T-helper 2 cell treated with Interferon-gamma antibody and Interleukin-4, amounts not matched to agents 5 μg/mL and 100 μg/mL, for 36 hours (primary cell): Measurements from ENCODE around the gene FTL.

Source experiments
- DNase-seq: peaks from one replicate; pipeline ENCODE4 v3.0.0; 2021; ENCODE audit warnings: low spot score
- H3K27ac Mint-ChIP-seq: one replicate; pipeline ENCODE4 v1.8.0; 2021; ENCODE audit warnings: mild to moderate bottlenecking, mixed read lengths
- H3K27me3 Mint-ChIP-seq: one replicate; pipeline ENCODE4 v1.8.0; 2021; ENCODE audit warnings: low read depth, mixed read lengths
- H3K36me3 Mint-ChIP-seq: one replicate; pipeline ENCODE4 v1.8.0; 2021; ENCODE audit warnings: low read depth, mixed read lengths
- H3K4me1 Mint-ChIP-seq: one replicate; pipeline ENCODE4 v1.8.0; 2021; ENCODE audit warnings: low read depth, mixed read lengths
- H3K4me3 Mint-ChIP-seq: one replicate; pipeline ENCODE4 v1.8.0; 2022; ENCODE audit warnings: mild to moderate bottlenecking, moderate library complexity, mixed read lengths
- H3K9me3 Mint-ChIP-seq: one replicate; pipeline ENCODE4 v1.8.0; 2021; ENCODE audit warnings: mixed read lengths

FTL gene

DNA sequence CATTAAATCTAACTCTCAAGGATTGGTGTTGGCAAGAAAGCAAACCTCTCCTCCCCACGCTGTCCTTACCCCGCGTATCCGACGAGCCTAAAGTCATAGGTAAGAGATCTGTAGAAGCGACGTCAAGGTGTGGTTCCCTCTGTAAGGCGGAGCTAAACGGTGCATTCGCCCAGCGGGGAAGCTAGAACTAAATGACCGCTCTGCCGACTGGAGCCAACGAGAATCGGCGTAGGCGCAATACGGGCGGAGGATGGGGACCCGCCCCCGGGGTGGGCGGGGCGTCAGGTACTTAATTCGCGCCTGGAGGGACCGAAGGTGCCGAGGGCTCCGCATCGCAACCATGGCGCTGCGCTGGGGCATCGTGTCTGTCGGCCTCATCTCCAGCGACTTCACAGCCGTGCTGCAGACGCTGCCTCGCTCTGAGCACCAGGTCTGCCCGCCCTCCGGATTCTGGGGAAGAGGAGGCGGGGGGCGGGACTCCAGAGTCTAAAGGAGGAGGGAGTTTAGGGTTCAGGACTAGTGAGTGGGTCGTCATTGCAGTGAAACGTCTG, 31.7 kb upstream of the FTL start, which contains the start of gene DHDH:
Gene DHDH, plus strand, starts transcription at position 318 of the 551 bp plus-strand sequence. Its CDS starts 23 bp downstream, at position 341.
- Mint-ChIP-seq H3K27me3 (peaks cover 7% of the 10 kb centered on the region), H3K9me3 (no peaks in the 10 kb centered on the region), H3K27ac (peak within 1 kb of the TSS; percentile 68), H3K36me3 (no peaks in the 10 kb centered on the region), H3K4me3 (peak within 1 kb of the TSS; percentile 86), H3K4me1 (peaks cover 17% of the 10 kb centered on the region)
- peak; percentile 78 for DNase-seq

DNA sequence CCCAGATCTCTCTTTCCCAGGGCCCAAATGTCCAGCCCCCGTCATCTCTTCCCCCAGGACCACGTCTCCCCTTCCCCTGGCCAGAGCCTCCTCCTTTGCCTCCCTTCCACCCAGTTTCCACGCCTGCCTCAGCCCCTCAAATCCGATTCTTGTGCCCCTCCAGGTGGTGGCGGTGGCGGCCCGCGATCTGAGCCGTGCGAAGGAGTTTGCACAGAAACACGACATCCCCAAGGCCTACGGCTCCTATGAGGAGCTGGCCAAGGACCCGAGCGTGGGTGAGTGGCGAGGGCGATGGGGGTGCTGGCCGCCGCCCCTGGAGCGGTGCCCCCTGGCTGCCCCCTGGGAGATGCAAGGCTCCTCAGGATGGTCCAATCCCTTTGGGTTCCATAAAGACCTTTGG, 30.3 kb upstream of the FTL start:
- no peaks in the 10 kb centered on the region for H3K9me3 Mint-ChIP-seq
- peaks cover 7% of the 10 kb centered on the region for H3K27me3 Mint-ChIP-seq
- DNase-seq: no peak
- H3K27ac Mint-ChIP-seq: no peak overlapping the region
- no peaks in the 10 kb centered on the region for H3K36me3 Mint-ChIP-seq
- H3K4me3 Mint-ChIP-seq: no peak overlapping the region
- H3K4me1 Mint-ChIP-seq: peaks cover 17% of the 10 kb centered on the region

DNA sequence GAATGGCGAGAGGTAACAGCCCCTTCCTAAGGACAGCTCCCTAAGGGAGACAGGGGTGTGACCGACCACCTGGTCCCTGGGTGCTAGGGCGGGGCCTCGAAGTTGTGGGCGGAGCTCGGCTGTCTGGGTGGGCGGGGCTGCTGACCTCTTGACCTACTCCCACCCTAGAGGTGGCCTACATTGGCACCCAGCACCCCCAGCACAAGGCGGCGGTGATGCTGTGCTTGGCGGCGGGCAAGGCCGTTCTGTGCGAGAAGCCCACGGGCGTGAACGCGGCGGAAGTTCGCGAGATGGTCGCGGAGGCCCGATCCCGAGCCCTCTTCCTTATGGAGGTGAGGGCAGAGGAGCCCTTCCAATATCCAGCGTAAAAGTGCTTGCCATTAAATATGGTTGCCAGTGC, 29.2 kb upstream of the FTL start:
- Mint-ChIP-seq H3K4me3 (no peak overlapping the region), H3K4me1 (peaks cover 17% of the 10 kb centered on the region)

DNA sequence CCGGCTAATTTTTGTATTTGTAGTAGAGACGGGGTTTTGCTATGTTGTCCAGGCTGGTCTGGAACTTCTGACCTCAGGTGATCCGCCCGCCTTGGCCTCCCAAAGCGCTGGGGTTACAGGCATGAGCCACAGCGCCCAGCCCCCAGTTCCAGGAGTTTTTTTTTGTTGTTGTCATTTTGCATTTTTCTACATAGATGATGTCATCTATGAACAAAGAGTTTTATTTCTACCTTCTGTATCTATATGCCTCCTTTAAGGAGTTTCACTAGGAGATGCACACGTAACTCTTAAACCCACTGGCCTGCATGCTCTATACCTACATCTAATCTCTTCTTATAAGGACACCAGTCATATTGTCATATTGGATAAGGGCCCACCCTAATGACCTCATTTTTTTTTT, 26.9 kb upstream of the FTL start:
- DNase-seq: no peak
- Mint-ChIP-seq H3K9me3 (no peaks in the 10 kb centered on the region), H3K27me3 (peaks cover 2% of the 10 kb centered on the region), H3K36me3 (no peaks in the 10 kb centered on the region), H3K4me3 (no peak overlapping the region), H3K4me1 (peaks cover 12% of the 10 kb centered on the region), H3K27ac (no peak overlapping the region)

More for the DNA sequence above, 29.2 kb upstream of the FTL start:
- Mint-ChIP-seq H3K27me3 (peaks cover 7% of the 10 kb centered on the region), H3K9me3 (no peaks in the 10 kb centered on the region), H3K27ac (no peak overlapping the region), H3K36me3 (no peaks in the 10 kb centered on the region)
- no peak for DNase-seq

DNA sequence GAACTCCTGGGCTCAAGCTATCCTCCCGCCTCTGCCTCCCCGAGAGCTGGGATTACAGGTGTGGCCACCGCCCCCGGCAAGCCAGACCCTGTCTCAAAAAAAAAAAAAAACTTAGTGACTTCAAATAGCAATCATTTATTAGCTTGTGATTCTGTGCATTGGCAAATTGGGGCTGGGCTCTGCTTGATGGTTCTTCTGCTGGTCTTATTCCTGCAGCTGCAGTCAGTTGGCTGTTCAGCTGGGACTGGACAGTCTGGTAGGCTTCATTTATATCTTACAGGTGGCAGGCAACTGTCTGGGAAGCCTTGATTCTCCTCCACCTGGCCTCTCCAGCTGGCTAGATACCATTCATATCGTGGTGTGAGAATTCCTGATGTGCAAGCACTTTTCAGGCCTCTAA, 24.2 kb upstream of the FTL start:
- no peak overlapping the region for H3K27ac Mint-ChIP-seq
- H3K9me3 Mint-ChIP-seq: no peaks in the 10 kb centered on the region
- no peaks in the 10 kb centered on the region for H3K36me3 Mint-ChIP-seq
- H3K27me3 Mint-ChIP-seq: no peaks in the 10 kb centered on the region
- no peak overlapping the region for H3K4me3 Mint-ChIP-seq
- DNase-seq: no peak
- H3K4me1 Mint-ChIP-seq: no peaks in the 10 kb centered on the region

DNA sequence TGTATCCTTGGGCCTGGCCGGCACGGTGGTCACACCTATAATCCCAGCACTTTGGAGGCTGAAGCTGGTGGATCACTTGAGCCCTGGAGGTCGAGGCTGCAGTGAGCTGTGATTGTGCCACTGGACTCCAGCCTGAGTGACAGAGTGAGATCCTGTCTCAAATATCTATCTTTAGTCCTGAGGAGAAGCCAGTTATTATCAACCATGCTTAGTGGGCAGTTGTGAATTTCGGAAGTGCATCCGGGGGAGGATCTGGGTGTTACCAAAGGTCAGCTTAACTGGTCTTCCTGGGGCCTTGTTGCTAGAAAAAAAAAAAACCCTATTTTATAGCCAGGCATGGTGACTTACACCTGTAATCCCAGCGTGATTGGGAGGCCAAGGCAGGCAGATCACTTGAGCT, 22.0 kb upstream of the FTL start:
- no peak overlapping the region for H3K27ac Mint-ChIP-seq
- H3K9me3 Mint-ChIP-seq: peaks cover 5% of the 10 kb centered on the region
- no peak overlapping the region for H3K4me3 Mint-ChIP-seq
- no peak for DNase-seq
- H3K4me1 Mint-ChIP-seq: no peaks in the 10 kb centered on the region
- no peaks in the 10 kb centered on the region for H3K36me3 Mint-ChIP-seq
- no peaks in the 10 kb centered on the region for H3K27me3 Mint-ChIP-seq

DNA sequence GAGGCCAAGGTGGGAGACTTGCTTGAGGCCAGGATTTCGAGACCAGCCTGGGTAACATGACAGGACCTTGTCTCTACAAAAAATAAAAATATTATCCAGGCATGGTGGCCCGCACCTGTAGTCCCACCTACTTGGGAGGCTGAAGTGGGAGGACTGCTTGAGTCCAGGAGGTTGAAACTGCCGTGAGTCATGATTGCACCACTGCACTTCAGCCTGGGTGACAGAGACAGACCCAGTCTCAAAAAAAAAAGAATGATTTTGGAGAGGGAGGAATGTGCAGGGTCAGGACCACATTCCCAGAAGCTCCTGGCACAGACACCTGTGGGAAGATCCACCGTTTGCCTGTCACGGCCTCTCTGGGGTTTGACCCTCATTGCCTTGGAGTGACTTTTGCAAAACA, 19.7 kb upstream of the FTL start:
- Mint-ChIP-seq H3K9me3 (peaks cover 7% of the 10 kb centered on the region), H3K4me3 (no peak overlapping the region), H3K4me1 (no peaks in the 10 kb centered on the region), H3K27me3 (no peaks in the 10 kb centered on the region), H3K36me3 (no peaks in the 10 kb centered on the region), H3K27ac (no peak overlapping the region)
- no peak for DNase-seq

DNA sequence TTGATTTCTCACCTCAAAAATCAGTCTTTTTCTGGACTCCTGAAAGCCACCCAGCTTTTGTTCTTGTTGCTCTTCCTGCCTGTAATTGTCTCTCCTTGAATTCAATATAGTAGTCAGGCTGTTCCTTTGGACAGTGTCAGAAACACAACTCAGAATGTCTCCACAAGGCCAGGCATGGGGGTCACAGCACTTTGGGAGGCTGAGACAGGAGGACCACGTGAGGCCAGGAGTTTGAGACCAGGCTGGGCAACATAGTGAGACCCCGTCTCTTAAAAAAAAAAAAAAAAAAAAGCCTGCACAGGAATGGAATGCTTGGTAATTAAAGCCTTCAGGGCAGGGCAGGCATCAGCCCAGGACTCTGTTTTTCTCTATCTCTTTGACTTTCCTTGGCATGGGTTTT, 19.3 kb upstream of the FTL start:
- Mint-ChIP-seq H3K27me3 (no peaks in the 10 kb centered on the region), H3K9me3 (peaks cover 7% of the 10 kb centered on the region), H3K36me3 (no peaks in the 10 kb centered on the region), H3K4me1 (no peaks in the 10 kb centered on the region), H3K4me3 (no peak overlapping the region), H3K27ac (no peak overlapping the region)
- DNase-seq: no peak

DNA sequence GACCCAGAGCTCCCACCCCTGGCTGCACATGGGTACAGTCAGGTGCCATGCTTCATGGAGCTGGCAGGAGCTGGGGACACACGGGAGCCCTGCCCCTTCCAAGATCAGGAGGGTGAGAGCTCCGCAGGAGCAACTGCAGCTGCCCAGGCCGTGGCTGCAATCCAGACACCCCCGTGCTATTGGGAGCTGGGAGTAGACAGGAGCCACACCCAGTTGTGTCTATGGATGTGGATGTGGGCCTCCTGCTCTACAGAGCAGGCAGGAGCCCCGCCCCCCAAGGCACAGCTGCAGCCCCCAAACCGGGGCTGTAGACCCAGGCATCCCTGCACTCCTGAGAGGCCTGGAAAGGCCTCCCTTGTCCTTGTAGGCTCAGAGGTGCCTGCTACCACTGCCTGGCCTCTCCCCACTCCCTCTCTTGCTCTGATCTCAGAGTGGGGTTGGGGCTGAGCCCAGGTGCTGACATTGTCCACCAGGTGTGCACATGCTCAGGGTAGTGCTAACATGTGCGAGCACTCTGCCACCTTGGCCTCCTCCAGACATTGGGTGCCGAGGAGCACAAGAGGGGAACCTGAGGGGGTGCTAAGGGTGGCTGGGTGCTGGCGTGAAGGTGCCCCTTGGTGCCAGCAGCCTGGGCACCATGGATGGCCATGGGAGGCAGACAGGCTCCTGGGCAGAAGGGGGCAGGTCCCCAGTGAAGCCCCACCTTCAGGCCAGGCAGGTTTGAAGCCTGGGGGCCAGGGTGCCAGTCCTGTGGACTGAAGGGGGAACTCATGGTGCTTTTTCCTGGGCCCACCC, 18.4 kb upstream of the FTL start:
- Mint-ChIP-seq H3K27ac (no peak overlapping the region), H3K9me3 (peaks cover 7% of the 10 kb centered on the region), H3K36me3 (no peaks in the 10 kb centered on the region), H3K4me1 (no peaks in the 10 kb centered on the region), H3K27me3 (no peaks in the 10 kb centered on the region), H3K4me3 (no peak overlapping the region)
- no peak for DNase-seq

DNA sequence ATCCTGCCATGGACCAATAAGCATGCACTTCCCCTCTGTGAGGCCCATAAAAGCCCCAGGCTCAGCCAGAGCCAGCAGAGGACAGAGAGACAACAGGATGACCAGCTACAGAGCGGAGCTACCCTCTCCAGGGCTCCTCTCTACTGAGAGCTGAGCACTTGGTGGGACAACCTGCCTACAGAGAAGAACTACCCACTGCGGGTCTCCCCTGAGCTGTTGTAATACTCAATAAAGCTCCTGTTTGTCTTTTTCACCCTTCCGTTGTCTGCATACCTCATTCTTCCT, 17.9 kb upstream of the FTL start:
- Mint-ChIP-seq H3K27me3 (no peaks in the 10 kb centered on the region), H3K4me3 (no peak overlapping the region), H3K36me3 (no peaks in the 10 kb centered on the region), H3K27ac (no peak overlapping the region), H3K4me1 (no peaks in the 10 kb centered on the region), H3K9me3 (peaks cover 7% of the 10 kb centered on the region)
- DNase-seq: no peak

DNA sequence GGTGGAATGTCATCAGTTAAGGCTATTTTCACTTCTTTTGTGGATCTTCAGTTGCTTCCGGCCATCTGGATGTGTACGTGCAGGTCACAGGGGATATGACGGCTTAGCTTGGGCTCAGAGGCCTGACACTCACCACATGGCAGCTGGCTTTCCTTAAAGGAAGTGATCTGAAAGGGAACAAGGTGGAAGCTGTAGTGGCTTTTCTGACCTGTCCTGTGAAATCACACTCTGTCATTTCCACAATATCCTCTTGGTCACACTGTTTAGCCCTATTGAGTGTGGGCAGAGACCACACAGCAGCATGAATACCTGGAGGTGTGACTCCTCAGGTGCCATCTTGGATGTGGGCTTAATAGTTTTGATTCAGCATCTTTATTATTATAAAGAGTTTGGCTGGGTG, 14.9 kb upstream of the FTL start:
- Mint-ChIP-seq H3K36me3 (peaks cover 4% of the 10 kb centered on the region), H3K4me1 (peaks cover 5% of the 10 kb centered on the region), H3K4me3 (no peak overlapping the region), H3K9me3 (peaks cover 7% of the 10 kb centered on the region), H3K27me3 (no peaks in the 10 kb centered on the region), H3K27ac (no peak overlapping the region)
- DNase-seq: no peak

DNA sequence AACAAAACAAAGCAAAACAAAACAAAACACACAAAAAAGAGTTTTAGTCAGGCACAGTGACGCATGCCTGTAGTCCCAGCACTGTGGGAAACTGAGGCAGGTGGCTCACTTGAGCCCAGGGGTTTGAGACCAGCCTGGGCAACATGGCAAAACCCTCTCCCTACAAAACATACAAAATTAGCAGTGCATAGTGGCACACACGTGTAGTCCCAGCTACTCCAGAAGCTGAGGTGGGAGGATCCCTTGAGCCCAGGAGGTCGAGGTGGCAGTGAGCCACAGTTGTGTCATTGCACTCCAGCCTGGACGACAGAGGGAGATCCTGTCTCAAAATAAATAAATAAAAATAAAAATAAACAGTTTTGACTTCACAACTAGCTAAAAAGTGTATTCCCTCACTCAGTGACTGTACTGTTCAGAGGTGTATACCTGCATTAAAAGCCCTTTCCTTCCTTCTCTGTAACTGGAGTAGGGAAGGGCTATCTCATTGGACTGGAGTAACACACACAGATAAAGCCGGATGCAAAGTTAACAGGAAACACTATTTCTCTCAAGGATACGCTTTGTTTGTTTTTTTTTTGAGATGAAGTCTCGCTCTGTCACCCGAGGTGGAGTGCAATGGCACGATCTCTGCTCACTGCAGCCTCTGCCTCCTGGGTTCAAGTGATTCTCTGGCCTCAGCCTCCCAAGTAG, 14.1 kb upstream of the FTL start:
- Mint-ChIP-seq H3K36me3 (peaks cover 11% of the 10 kb centered on the region), H3K27ac (no peak overlapping the region), H3K4me3 (no peak overlapping the region), H3K9me3 (peaks cover 7% of the 10 kb centered on the region), H3K27me3 (no peaks in the 10 kb centered on the region), H3K4me1 (peaks cover 11% of the 10 kb centered on the region)
- no peak for DNase-seq

DNA sequence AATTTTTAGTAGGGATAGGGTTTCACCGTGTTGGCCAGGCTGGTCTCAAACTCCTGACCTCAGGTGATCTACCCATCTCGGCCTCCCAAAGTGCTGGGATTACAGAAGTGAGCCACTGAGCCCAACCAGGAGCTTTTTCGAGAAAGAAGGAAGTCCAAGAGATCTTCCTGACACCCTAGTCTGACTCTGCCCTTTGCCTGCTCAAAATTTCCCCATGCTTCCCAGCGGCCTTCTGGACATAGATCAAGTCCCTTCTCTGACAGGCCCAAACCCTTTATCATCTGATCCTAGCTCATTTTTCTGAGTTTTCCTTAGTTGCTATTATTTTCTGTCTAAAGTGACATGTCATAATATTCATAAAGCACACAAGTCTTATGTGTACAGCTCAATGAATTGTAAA, 12.0 kb upstream of the FTL start:
- Mint-ChIP-seq H3K27ac (no peak overlapping the region), H3K4me1 (peaks cover 24% of the 10 kb centered on the region), H3K36me3 (peaks cover 30% of the 10 kb centered on the region), H3K27me3 (no peaks in the 10 kb centered on the region), H3K9me3 (peaks cover 2% of the 10 kb centered on the region), H3K4me3 (peak overlapping the region; percentile 12)
- DNase-seq: no peak

DNA sequence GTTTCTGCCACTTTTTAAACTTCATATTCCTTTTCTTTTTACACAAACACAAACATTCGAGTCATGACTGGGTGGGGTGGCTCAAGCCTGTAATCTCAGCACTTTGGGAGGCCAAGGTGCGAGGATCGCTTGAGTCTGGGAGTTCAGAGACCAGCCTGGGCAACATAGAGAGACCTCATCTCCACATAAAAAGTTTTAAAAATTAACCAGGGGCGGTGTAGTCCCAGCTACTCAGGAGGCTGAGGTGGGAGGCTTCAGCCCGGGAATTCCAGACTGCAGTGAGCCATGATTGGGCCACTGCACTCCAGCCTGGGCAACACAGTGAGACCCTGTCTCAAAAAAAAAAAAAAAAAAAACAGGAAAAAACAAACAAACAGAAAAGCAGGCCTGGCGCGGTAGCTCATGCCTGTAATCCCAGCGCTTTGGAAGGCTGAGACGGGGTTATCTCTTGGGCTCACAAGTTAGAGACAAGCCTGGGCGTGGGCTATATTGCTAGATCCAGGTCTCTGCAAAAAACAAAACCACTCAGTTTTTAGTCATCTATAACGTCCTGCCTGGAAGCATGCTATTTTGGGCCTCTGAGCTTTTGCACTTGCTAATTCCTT, 11.0 kb upstream of the FTL start:
- peak overlapping the region; percentile 96 for H3K27ac Mint-ChIP-seq
- H3K4me1 Mint-ChIP-seq: peaks cover 26% of the 10 kb centered on the region
- no peaks in the 10 kb centered on the region for H3K27me3 Mint-ChIP-seq
- no peak for DNase-seq
- H3K36me3 Mint-ChIP-seq: peaks cover 37% of the 10 kb centered on the region
- H3K4me3 Mint-ChIP-seq: peak overlapping the region; percentile 92
- H3K9me3 Mint-ChIP-seq: no peaks in the 10 kb centered on the region
